ENCODE results near the gene TRPM1.

GRCh38 chr15:31089368-31090047, 12.0 kb downstream of the TRPM1 start:
- TF ChIP-seq FOXM1 (IDR thresholded peaks at IDR 0.05; ENCODE audit: borderline replicate concordance) = no peak
- TF ChIP-seq BHLHE40 (IDR thresholded peaks at IDR 0.05; ENCODE audit: borderline replicate concordance) = no peak
- no peak for TF ChIP-seq ZNF384 (IDR thresholded peaks at IDR 0.05)
- no peak for TF ChIP-seq LEF1 (IDR thresholded peaks at IDR 0.05; ENCODE audit: borderline replicate concordance)
- TF ChIP-seq SUZ12 (IDR thresholded peaks at IDR 0.05) = no peak
- no peak for TF ChIP-seq SP1 (IDR thresholded peaks at IDR 0.05)

Data from HEK293T (cell line).